ENCODE data around the gene CTTNBP2. TPM values are rescaled to one million over a fixed set of nuclear protein-coding genes. Genes with fewer than 3 reads are reported as not detected.
"Not testable (repeated sequence)": the region's sequence is repeated elsewhere in the genome, so short reads cannot be mapped to it uniquely, and the experiment has no call there.

The CTTNBP2 gene
- polyA plus RNA-seq, 2 donors = 11.7 to 12.7 TPM

- no peak overlapping the region for H3K27ac ChIP-seq (ENCODE audit: low read depth in 2 of 2, low read length in 1 of 2)
- no peaks in the 10 kb centered on the region for H3K4me1 ChIP-seq (ENCODE audit: control insufficient read depth in 2 of 2, insufficient read depth in 2 of 2, low read length in 1 of 2)
- 77 to 79% methylated on average over 6 of the region's 6 CpGs for WGBS, 2 donors
- peaks cover 0 to 3% of the 10 kb centered on the region in 2 donors for H3K36me3 ChIP-seq (ENCODE audit: control insufficient read depth in 2 of 2, insufficient read depth in 2 of 2, low read length in 1 of 2)
- H3K27me3 ChIP-seq (ENCODE audit: control insufficient read depth in 1 of 2, insufficient read depth in 2 of 2, low read length in 2 of 2) = no peaks in the 10 kb centered on the region
- no peak overlapping the region for H3K4me3 ChIP-seq (ENCODE audit: low read depth in 1 of 2, low read length in 2 of 2)
- H3K9me3 ChIP-seq (ENCODE audit: control insufficient read depth in 2 of 2, insufficient read depth in 1 of 2, low read depth in 1 of 2, low read length in 1 of 2) = no peaks in the 10 kb centered on the region
These were observed 155.0 kb downstream of the CTTNBP2 start for GRCh38 chr7:117718116-117718835.

DNA sequence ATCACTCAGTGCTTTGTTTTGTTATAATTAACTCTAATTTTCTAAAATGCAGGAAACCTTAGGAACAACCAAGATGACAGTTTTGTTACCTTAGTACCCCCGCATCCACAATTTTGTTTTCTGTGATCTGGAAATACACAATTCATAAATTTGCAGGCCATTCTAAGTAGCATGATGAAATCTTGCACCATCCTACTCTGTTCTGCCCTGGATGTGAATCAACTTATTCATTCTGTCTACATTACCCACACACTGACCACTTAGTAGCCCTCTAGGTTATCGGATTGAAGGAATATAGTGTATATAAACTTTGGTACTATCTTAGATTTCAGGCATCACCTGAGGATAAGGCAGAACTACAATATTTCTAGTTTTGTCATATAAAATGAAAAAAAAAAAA is 155.9 kb downstream of the CTTNBP2 start:
- Histone ChIP-seq H3K4me1 (ENCODE audit: control insufficient read depth in 2 of 2, insufficient read depth in 2 of 2, low read length in 1 of 2) (no peaks in the 10 kb centered on the region), H3K9me3 (ENCODE audit: control insufficient read depth in 2 of 2, insufficient read depth in 1 of 2, low read depth in 1 of 2, low read length in 1 of 2) (no peaks in the 10 kb centered on the region), H3K27me3 (ENCODE audit: control insufficient read depth in 1 of 2, insufficient read depth in 2 of 2, low read length in 2 of 2) (no peaks in the 10 kb centered on the region), H3K4me3 (ENCODE audit: low read depth in 1 of 2, low read length in 2 of 2) (no peak overlapping the region), H3K36me3 (ENCODE audit: control insufficient read depth in 2 of 2, insufficient read depth in 2 of 2, low read length in 1 of 2) (peaks cover 0 to under 1% of the 10 kb centered on the region in 2 donors), H3K27ac (ENCODE audit: low read depth in 2 of 2, low read length in 1 of 2) (no peak overlapping the region)
- 82 to 95% methylated on average over 2 of the region's 2 CpGs for WGBS, 2 donors

DNA sequence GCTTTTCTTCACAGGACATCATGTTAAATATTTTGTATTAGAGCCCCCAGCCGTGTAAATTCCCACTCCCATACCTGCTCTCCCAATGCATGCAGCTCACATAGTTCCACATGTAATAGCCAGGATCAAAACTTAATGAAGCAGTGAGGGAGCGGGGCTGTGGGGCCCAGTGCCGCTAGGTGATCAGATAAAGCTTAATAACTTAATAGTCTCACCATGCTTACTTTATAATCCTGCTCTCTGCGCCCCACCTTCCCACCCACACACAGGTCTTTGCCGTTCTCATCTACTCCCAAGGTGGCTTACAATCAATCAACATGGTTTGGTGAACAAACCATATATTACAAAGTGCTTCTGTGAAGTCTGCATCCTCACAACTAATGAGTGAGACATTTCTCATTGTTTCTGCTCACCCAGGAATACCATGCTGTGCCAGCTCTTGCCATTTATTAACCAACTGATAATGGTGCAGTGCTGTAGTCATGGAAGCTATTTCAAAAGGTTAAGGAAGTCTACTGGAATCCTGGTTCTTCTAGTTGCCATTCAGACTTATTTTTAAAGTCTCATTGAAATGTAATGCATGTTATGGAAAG is 156.4 kb downstream of the CTTNBP2 start:
- 49 to 69% methylated on average over 5 of the region's 5 CpGs for WGBS, 2 donors
- Histone ChIP-seq H3K27me3 (ENCODE audit: control insufficient read depth in 1 of 2, insufficient read depth in 2 of 2, low read length in 2 of 2) (no peaks in the 10 kb centered on the region), H3K4me1 (ENCODE audit: control insufficient read depth in 2 of 2, insufficient read depth in 2 of 2, low read length in 1 of 2) (no peaks in the 10 kb centered on the region), H3K27ac (ENCODE audit: low read depth in 2 of 2, low read length in 1 of 2) (no peak overlapping the region), H3K4me3 (ENCODE audit: low read depth in 1 of 2, low read length in 2 of 2) (no peak overlapping the region), H3K9me3 (ENCODE audit: control insufficient read depth in 2 of 2, insufficient read depth in 1 of 2, low read depth in 1 of 2, low read length in 1 of 2) (no peaks in the 10 kb centered on the region), H3K36me3 (ENCODE audit: control insufficient read depth in 2 of 2, insufficient read depth in 2 of 2, low read length in 1 of 2) (peaks cover 0 to 2% of the 10 kb centered on the region in 2 donors)

DNA sequence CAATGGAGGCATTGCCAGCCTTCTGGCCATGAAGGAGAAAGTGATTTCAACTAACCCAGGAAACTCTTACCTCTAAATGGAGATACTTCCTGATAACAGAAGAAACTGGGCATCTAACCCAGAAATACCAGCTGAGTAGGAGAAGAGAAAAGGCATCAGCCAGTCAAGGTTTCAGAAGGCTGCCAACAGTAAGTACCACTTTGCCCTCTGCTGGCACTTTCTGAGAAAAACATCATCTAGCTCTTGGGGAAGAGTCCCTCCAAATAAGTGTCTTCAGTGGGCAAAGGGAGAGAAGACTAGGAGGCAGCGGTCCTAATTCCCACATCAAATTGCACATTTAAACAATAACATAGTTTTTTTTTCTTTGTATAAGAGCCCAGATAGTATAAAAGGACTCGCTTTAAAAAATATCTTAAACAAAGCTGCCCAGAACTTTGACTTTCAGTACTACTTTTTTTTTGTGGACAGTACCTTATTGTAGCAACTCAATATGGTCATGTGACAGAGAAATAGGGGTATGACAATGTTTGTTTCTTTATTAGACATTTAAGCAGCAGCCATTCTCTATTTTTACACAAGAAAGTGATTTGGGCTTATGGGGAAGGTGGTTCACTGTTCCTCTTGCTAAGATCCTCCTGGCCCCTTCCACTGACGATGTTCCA is 157.3 kb downstream of the CTTNBP2 start:
- whole genome bisulfite sequencing, 2 donors = 64 to 65% methylated on average over 3 of the region's 3 CpGs
- Histone ChIP-seq H3K27me3 (ENCODE audit: control insufficient read depth in 1 of 2, insufficient read depth in 2 of 2, low read length in 2 of 2) (no peaks in the 10 kb centered on the region), H3K36me3 (ENCODE audit: control insufficient read depth in 2 of 2, insufficient read depth in 2 of 2, low read length in 1 of 2) (peaks cover 0 to 2% of the 10 kb centered on the region in 2 donors), H3K27ac (ENCODE audit: low read depth in 2 of 2, low read length in 1 of 2) (no peak overlapping the region), H3K9me3 (ENCODE audit: control insufficient read depth in 2 of 2, insufficient read depth in 1 of 2, low read depth in 1 of 2, low read length in 1 of 2) (no peaks in the 10 kb centered on the region), H3K4me1 (ENCODE audit: control insufficient read depth in 2 of 2, insufficient read depth in 2 of 2, low read length in 1 of 2) (no peaks in the 10 kb centered on the region), H3K4me3 (ENCODE audit: low read depth in 1 of 2, low read length in 2 of 2) (no peak overlapping the region)

DNA sequence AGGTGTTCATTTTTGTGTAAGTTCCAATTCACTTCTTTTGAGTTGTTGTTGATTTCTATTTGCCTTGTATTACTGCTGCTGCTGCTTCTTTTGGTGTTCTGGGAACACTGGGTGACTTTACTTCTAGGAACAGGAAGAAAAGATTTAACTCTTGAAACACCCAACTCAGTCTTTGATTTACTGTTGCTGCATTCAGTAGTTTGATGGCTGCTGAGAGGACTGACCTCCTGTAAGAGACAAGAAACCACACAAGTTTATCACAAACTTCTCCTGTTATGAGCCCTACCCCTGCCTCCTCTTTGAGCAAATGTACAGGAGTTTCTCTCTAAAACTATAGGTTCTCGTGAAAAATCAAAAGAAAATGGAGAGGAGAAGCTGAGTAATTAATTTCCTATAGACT is 161.7 kb downstream of the CTTNBP2 start:
- 88 to 91% methylated on average over 1 of the region's 1 CpG for WGBS, 2 donors
- H3K27me3 ChIP-seq (ENCODE audit: control insufficient read depth in 1 of 2, insufficient read depth in 2 of 2, low read length in 2 of 2) = no peaks in the 10 kb centered on the region
- H3K9me3 ChIP-seq (ENCODE audit: control insufficient read depth in 2 of 2, insufficient read depth in 1 of 2, low read depth in 1 of 2, low read length in 1 of 2) = no peaks in the 10 kb centered on the region
- H3K4me1 ChIP-seq (ENCODE audit: control insufficient read depth in 2 of 2, insufficient read depth in 2 of 2, low read length in 1 of 2) = no peaks in the 10 kb centered on the region
- peaks cover 0 to 2% of the 10 kb centered on the region in 2 donors for H3K36me3 ChIP-seq (ENCODE audit: control insufficient read depth in 2 of 2, insufficient read depth in 2 of 2, low read length in 1 of 2)
- H3K4me3 ChIP-seq (ENCODE audit: low read depth in 1 of 2, low read length in 2 of 2) = no peak overlapping the region
- H3K27ac ChIP-seq (ENCODE audit: low read depth in 2 of 2, low read length in 1 of 2) = no peak overlapping the region

DNA sequence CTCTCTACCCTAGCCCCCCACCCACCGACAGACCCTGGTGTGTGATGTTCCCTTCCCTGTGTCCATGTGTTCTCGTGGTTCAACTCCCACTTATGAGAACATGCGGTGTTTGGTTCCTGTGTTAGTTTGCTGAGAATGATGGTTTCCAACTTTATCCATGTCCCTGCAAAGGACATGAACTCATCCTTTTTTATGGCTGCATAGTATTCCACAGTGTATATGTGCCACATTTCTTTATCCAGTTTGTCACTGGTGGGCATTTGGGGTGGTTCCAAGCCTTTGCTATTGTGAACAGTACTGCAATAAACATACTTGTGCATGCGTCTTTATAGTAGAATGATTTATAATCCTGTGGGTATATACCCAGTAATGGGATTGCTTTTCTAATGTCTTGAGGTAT is 165.1 kb downstream of the CTTNBP2 start:
- H3K4me1 ChIP-seq (ENCODE audit: control insufficient read depth in 2 of 2, insufficient read depth in 2 of 2, low read length in 1 of 2); H3K27ac ChIP-seq (ENCODE audit: low read depth in 2 of 2, low read length in 1 of 2); H3K36me3 ChIP-seq (ENCODE audit: control insufficient read depth in 2 of 2, insufficient read depth in 2 of 2, low read length in 1 of 2); H3K4me3 ChIP-seq (ENCODE audit: low read depth in 1 of 2, low read length in 2 of 2); H3K9me3 ChIP-seq (ENCODE audit: control insufficient read depth in 2 of 2, insufficient read depth in 1 of 2, low read depth in 1 of 2, low read length in 1 of 2); H3K27me3 ChIP-seq (ENCODE audit: control insufficient read depth in 1 of 2, insufficient read depth in 2 of 2, low read length in 2 of 2): not testable (repeated sequence)
- 90 to 96% methylated on average over 4 of the region's 4 CpGs for WGBS, 2 donors

- H3K27me3 ChIP-seq (ENCODE audit: control insufficient read depth in 1 of 2, insufficient read depth in 2 of 2, low read length in 2 of 2) = no peaks in the 10 kb centered on the region
- H3K36me3 ChIP-seq (ENCODE audit: control insufficient read depth in 2 of 2, insufficient read depth in 2 of 2, low read length in 1 of 2) = no peaks in the 10 kb centered on the region
- H3K4me3 ChIP-seq (ENCODE audit: low read depth in 1 of 2, low read length in 2 of 2) = no peak overlapping the region
- no peaks in the 10 kb centered on the region for H3K4me1 ChIP-seq (ENCODE audit: control insufficient read depth in 2 of 2, insufficient read depth in 2 of 2, low read length in 1 of 2)
- H3K27ac ChIP-seq (ENCODE audit: low read depth in 2 of 2, low read length in 1 of 2) = no peak overlapping the region
- no peaks in the 10 kb centered on the region for H3K9me3 ChIP-seq (ENCODE audit: control insufficient read depth in 2 of 2, insufficient read depth in 1 of 2, low read depth in 1 of 2, low read length in 1 of 2)
These were observed 166.2 kb downstream of the CTTNBP2 start for GRCh38 chr7:117707080-117707479.

DNA sequence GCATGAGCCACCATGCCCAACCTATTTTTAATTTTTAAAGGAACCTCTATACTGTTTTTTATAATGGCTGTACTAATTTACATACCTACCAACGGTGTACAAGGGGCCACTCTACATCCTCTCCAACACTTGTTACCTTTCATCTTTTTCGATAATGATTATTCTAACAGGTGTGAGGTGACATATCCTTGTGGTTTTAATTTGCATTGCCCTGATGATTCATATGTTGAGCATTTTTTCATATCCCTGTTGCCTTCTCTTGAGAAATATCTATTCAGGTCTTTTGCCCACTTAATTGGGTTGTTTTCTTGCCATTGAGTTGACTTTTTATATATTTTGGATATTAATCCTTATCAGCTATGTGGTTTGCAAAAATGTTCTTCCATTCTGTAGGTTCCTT is 167.0 kb downstream of the CTTNBP2 start:
- H3K4me1 ChIP-seq (ENCODE audit: control insufficient read depth in 2 of 2, insufficient read depth in 2 of 2, low read length in 1 of 2) = no peaks in the 10 kb centered on the region
- H3K9me3 ChIP-seq (ENCODE audit: control insufficient read depth in 2 of 2, insufficient read depth in 1 of 2, low read depth in 1 of 2, low read length in 1 of 2) = no peaks in the 10 kb centered on the region
- H3K36me3 ChIP-seq (ENCODE audit: control insufficient read depth in 2 of 2, insufficient read depth in 2 of 2, low read length in 1 of 2) = no peaks in the 10 kb centered on the region
- no peak overlapping the region for H3K27ac ChIP-seq (ENCODE audit: low read depth in 2 of 2, low read length in 1 of 2)
- WGBS, 2 donors = 67 to 71% methylated on average over 2 of the region's 2 CpGs
- no peaks in the 10 kb centered on the region for H3K27me3 ChIP-seq (ENCODE audit: control insufficient read depth in 1 of 2, insufficient read depth in 2 of 2, low read length in 2 of 2)
- no peak overlapping the region for H3K4me3 ChIP-seq (ENCODE audit: low read depth in 1 of 2, low read length in 2 of 2)

DNA sequence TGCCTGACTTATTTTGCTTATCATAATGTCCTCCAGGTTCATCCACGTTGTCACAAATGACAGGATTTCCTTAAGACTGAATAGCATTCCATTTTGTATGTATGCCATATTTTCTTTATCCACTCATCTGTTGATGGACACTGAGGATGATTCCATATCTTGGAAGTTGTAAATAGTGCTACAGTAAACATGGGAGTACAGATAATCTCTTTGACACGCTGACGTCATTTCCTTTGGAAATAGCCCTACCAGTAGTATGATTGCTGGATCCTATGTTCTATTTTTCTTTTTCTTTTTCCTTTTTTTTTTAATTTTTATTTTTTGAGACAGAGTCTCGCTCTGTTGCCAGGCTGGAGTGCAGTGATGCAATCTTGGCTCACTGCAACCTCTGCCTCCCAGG is 167.6 kb downstream of the CTTNBP2 start:
- H3K4me1 ChIP-seq (ENCODE audit: control insufficient read depth in 2 of 2, insufficient read depth in 2 of 2, low read length in 1 of 2) = no peaks in the 10 kb centered on the region
- H3K9me3 ChIP-seq (ENCODE audit: control insufficient read depth in 2 of 2, insufficient read depth in 1 of 2, low read depth in 1 of 2, low read length in 1 of 2) = no peaks in the 10 kb centered on the region
- H3K27ac ChIP-seq (ENCODE audit: low read depth in 2 of 2, low read length in 1 of 2) = no peak overlapping the region
- H3K27me3 ChIP-seq (ENCODE audit: control insufficient read depth in 1 of 2, insufficient read depth in 2 of 2, low read length in 2 of 2) = no peaks in the 10 kb centered on the region
- WGBS, 2 donors = 83 to 86% methylated on average over 4 of the region's 4 CpGs
- H3K4me3 ChIP-seq (ENCODE audit: low read depth in 1 of 2, low read length in 2 of 2) = no peak overlapping the region
- H3K36me3 ChIP-seq (ENCODE audit: control insufficient read depth in 2 of 2, insufficient read depth in 2 of 2, low read length in 1 of 2) = no peaks in the 10 kb centered on the region

DNA sequence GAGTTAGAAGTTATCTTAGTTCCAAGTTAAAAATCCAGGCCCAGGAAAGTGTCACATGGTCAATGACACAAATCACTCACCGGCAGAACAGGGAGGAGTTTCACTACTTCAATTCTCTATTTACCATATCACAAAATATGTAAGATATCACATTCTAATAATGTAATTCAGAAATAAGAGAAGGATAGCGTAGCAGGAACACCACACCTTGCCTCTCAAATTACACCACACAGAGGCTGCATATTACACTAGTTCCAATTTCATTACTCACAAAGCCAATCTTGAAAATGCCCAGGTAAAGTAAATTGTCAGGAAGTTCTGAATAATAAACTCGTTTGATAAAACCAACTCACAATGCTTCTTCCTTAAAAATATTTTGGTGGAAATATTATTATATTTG is 169.2 kb downstream of the CTTNBP2 start:
- no peaks in the 10 kb centered on the region for H3K4me1 ChIP-seq (ENCODE audit: control insufficient read depth in 2 of 2, insufficient read depth in 2 of 2, low read length in 1 of 2)
- no peak overlapping the region for H3K4me3 ChIP-seq (ENCODE audit: low read depth in 1 of 2, low read length in 2 of 2)
- H3K9me3 ChIP-seq (ENCODE audit: control insufficient read depth in 2 of 2, insufficient read depth in 1 of 2, low read depth in 1 of 2, low read length in 1 of 2) = no peaks in the 10 kb centered on the region
- H3K27ac ChIP-seq (ENCODE audit: low read depth in 2 of 2, low read length in 1 of 2) = no peak overlapping the region
- 64 to 68% methylated on average over 3 of the region's 3 CpGs for WGBS, 2 donors
- H3K36me3 ChIP-seq (ENCODE audit: control insufficient read depth in 2 of 2, insufficient read depth in 2 of 2, low read length in 1 of 2) = no peaks in the 10 kb centered on the region
- H3K27me3 ChIP-seq (ENCODE audit: control insufficient read depth in 1 of 2, insufficient read depth in 2 of 2, low read length in 2 of 2) = no peaks in the 10 kb centered on the region

Data from esophagus (tissue), 2 donors.